NCI-H2107 treated with DMSO at 0.1 percent for 48 hours (cell line): ENCODE measurements around the gene KDF1.

Experiments
- DNase-seq: peaks from one replicate; lab custom pipeline; 2025; ENCODE audit not compliant: unreplicated experiment; lab: John Stamatoyannopoulos, UW

KDF1 gene

DNA sequence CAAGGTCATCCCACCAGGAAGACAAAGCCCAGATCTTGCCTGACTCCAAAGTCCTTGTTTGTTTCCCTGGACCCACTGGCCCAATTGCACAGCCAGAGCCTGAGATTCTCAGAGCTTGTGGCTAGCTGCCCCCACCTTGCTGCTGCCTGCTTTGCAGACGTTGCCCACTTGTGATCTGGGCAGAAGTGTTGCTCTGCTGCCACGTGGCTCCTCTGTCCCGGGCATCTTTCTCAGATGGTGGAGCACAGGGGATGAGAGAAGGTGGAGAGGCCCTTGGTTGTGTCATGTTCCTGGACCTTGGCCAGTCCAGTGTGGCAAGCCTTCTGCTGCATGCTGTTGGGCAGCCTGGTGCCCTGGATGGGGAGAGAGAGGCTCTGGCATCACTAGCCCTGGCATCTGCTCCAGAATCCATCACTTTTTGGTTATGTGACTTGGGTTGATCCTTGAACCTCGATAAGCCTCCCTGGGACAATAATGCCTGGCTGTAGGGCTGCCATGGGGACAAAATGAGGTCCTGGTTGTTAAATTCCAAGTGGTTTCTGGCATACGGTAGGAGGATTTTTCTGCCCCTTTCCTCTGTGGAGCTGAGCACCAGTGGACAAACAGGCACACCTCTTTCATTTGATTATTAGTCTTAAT lies 44.9 kb downstream of the KDF1 start:
- no peak for DNase-seq

- peak; percentile 99 for DNase-seq
Observed at GRCh38 chr1:26913754-26914619, 46.3 kb downstream of the KDF1 start, which contains the start of gene NR0B2. Gene NR0B2 (minus strand): TSS chr1:26913975. CDS start chr1:26913940, 35 bp downstream.

GRCh38 chr1:26913389-26913753 lies 46.9 kb downstream of the KDF1 start:
- DNase-seq = no peak

GRCh38 chr1:26912147-26912490 lies 48.1 kb downstream of the KDF1 start:
- DNase-seq = no peak

DNA sequence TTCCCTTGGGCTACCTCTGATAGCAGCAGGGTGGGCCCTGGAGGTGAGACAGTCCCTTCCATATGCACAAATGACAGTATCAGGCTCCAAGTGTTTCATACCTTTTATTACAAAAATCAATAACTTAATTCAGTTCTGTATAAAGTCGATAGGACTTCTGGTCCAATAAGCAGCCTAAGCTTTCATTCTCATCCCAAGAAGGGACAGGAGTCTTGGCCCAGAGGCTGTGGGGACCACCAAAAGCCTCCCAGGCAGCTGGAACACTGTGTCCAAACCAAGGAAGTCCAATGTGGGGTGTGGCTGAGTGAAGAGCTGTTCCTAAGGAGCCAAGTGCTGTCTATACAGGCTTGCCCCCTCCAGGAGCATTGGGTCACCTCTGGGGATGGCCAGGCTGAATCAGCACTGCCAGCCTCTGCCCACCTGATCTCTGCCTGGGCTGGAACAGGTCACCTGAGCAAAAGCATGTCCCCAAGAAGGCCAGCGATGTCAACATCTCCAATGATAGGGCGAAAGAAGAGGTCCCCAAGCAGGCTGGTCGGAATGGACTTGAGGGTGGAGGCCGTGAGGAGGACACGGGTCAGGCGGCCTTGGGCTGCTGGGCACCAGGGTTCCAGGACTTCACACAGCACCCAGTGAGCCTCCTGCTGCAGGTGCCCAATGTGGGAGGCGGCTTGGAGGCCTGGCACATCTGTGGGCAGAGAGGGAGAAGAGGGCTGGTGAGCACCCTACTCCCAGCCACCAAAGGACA lies 48.7 kb downstream of the KDF1 start:
- DNase-seq = no peak

DNA sequence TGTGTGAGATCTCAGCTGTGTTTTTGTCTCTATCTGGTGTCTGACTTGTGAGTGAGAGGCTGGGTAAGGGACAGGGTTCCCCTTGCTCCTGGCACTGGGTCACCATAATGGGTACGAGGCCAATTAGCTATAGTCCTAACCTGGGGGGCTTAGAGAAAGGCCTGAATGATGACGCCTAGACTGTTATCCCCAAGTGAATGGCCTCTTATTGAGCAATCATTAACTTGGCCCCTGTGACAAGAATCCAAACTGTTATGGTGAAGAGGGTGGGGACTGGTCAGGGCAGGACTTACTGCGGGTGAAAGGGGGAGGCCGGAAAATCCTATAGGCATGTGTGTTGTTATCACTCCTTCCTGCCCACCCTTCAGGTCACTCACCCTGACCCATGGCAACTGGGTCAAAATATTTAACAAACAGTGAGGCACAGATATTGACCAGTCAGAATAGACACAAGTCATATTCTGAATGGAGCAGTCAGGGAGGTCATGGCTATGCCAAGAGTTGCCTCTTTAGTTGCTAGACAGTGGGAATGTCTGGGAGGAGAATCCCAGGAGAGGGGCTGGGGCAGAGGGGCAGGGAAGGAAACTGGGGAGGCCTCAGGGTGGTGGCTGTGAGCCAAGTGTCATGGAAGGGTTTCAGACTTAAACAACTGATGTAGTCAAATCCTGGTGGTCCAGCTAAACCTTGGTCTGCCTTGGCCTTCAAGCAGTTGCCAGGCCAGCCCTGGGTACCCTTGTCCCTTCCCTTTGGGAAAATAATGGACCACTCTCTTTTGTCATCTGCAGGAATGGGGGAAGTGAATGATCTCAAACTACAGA lies 49.7 kb downstream of the KDF1 start:
- no peak for DNase-seq

DNA sequence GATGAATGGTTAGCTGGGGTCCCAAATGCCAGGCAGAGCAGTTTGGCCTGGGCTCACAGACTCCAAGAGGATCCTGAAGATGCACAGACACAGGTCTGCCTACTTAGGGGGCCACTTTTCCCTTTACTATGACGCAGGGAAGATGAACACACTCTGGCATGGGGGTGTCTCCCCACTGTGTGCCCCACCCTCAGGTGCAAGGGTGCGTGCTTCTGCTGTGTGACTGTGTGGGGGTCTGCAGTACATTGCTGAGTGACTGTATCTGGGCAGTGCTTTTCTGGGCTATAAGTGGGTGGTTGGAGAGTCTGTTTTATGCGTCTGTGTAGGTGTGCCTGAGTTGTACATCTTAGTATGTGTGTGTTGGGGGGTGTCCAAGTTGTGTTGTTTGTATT lies 50.3 kb downstream of the KDF1 start:
- no peak for DNase-seq

DNA sequence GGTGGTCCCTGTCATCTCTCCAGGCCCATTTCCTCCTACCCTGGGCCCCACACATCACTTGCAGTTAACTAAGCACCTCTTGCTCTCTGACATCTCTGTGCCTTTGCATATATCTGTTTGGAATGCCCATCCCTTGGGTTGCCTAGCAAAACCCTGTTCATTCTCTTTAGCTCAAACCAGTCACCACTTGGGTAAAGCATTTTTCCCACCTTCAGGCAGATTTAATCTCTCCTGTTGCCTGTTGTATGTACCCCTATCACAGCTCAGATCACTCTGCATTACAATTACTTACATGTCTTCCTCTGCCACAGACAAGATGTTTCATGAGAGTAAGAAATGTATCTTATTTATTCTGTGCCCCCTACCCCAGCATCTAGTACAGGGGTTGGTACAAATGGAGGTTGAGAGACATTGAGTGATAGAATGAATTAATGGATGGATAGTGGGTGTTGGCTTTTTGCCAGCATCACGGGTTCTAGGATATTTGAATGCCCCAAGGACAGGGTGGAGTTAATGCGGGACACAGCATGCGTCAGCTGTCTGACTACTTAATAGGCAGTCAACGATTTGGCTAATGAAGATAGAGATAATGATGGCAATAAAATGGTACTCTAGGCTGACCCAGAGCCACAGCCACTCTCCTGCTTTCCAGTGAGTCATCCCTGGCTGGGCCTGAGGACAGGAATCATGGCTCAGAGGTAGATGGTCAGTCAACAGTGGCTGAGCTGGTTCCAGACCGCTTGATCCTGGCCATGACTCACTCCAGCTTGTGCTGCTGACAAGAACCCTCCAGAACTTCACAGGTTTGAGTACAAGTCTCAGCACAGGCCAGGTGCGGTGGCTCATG lies 53.0 kb downstream of the KDF1 start:
- no peak for DNase-seq

GRCh38 chr1:26900815-26901511 lies 59.3 kb downstream of the KDF1 start:
- no peak for DNase-seq

DNA sequence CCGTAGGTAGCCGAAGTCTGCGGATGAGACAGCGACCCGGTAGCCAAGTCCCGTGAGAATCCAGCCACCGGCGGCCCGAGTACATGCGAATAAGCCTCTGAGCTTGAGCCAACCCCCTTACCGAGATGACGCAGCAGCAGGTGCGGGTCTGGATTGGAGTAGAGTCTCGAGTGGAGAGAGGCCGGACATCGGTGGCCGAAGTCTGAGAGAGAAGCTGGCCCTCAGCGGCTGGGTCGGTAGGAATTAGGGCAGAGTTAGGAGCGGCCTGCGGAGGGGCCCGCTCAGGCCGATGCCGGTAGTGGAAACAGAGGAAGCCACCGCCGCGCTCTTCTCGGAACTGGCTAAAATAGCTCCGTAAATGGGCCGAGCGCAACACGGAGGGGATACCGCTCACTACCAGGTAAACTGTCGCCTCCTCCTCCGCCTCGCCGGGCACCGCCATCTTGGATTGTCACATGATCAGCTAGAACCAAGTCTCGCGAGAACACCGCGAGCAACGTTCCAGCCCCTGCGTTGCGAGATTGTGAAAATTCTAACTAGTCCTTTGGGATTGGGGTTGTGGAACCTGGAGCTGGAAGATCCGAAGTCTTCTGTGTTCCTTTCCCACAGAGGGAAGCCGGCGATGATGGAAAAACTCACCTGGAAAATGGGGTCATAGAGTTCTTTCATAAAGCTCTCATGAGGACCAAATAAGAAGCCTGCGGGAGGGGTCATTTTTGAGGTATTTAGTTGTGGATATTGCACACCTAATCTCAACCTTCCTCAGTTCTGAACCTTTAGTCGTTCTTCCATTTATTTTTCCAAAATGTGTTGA lies 60.1 kb downstream of the KDF1 start, which contains the start of gene GPATCH3:
TSS of gene GPATCH3 (minus strand) at position 467 of the 814 bp plus-strand sequence. CDS start at position 442, 25 bp downstream.
- peak; percentile 90 for DNase-seq
